Endometrium (tissue), 2 donors: Measurements from ENCODE around the gene AUTS2.

Experiments used
- FAIRE-seq: peaks from 2 replicates; lab custom pipeline; 2012; peaks lifted over from hg19 to GRCh38; lab: Jason Lieb, UNC
- donor health status: control.
- donor health status: control.

AUTS2 gene

DNA sequence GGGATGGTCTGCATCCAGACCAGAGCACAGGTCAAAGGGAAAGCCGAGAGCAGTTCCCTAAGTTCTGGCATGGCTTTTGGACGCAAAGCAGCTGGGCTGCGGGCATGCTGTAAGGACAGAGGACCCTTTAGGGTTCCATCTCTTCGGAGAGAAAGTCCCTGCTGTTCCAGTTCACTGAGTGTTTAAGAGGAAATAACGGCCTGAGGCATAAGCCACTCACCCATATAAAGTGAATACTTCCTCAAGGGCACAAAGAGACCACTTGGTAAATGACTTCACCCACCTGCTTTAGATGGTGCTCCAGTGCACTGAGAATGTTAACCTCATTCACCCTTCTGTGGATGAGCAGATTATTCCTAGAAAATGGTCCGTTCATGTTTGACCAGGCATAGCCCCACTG, 946.9 kb downstream of the AUTS2 start:
- no peak for FAIRE-seq

GRCh38 chr7:70552141-70552540, 953.9 kb downstream of the AUTS2 start:
- peak; percentile 51 for FAIRE-seq

DNA sequence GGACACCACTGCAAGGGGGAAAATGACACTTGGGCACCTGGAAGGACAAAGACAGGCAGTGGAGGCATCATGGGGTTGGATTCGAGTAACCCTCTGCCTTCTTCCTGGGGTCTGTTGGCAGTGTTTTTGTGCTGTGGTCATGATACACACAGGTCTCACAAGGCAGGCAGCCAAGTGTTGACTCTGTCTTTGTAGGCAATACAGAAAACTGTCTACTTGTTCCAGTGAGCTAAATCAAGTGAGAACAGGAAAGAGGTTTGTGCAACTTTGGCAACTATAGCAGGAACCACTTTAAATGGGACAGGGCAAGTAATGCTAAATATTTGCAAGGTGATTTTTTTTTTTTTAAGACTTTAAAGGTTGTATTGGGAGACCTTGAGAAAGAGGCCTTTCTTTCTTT, 955.1 kb downstream of the AUTS2 start:
- no peak for FAIRE-seq

DNA sequence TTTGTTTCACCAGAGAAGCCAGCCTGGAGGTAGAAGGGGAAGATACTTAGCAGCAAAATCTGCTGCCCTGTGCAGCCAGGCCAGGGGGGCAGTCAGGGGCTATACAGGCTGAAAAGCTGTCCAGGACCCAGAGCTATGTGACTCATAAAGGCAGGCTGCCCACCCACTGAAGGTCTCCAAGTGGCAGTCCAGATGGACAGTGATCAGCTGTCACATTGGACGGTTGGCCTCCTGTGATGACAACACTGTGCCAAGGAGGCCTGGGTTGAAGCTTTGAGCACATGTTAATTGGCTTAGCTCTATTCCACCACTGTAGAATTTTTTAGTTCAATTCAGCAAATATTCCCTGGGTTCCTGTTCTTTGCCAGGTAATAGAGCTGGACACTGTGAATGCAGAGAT, 956.4 kb downstream of the AUTS2 start:
- no peak for FAIRE-seq

- FAIRE-seq, result no peak
These were observed 958.5 kb downstream of the AUTS2 start for GRCh38 chr7:70556761-70557160.

DNA sequence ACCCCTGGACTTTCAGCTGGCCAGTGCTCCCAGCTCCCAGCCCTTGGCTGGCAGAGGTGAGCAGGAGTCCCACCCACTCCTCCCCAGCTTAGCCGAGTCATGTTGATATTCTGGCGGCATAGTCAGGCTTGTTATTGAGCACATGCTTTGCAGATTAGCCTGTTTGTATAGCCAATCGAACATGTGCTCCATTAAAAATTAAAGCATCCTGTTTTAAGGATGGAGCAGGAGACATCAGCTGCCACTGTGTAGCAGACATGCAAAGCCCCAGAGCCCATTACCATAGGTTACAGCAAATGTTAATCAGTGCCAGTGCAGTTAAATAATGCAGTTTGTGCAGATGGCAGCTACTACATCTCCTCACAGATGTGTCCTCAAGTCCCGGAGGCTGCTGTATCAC, 959.1 kb downstream of the AUTS2 start:
- no peak for FAIRE-seq

GRCh38 chr7:70559815-70560214, 961.5 kb downstream of the AUTS2 start:
- FAIRE-seq, result no peak

- FAIRE-seq, result no peak
These were observed 965.7 kb downstream of the AUTS2 start for GRCh38 chr7:70563960-70564359.

GRCh38 chr7:70565721-70566370, 967.6 kb downstream of the AUTS2 start:
- FAIRE-seq, result no peak

DNA sequence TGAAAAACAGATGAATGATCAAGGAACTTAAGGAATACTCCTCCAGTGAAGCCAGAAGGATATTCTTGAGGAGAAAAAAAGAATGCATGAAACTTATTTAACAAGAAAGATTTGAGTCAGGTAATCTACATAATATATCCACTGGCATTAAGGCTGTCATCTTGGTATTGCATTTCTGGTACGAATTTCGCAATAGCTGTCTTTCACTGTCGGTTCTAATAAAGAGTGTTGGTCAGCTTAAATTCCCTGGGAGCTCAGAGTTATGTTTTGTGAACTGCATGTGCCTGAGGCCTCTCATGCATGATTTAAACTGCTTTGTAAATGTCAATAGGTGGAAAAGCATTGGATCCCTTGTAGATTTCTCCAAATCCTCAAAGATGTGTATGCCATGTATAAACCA, 968.4 kb downstream of the AUTS2 start:
- FAIRE-seq, result no peak

DNA sequence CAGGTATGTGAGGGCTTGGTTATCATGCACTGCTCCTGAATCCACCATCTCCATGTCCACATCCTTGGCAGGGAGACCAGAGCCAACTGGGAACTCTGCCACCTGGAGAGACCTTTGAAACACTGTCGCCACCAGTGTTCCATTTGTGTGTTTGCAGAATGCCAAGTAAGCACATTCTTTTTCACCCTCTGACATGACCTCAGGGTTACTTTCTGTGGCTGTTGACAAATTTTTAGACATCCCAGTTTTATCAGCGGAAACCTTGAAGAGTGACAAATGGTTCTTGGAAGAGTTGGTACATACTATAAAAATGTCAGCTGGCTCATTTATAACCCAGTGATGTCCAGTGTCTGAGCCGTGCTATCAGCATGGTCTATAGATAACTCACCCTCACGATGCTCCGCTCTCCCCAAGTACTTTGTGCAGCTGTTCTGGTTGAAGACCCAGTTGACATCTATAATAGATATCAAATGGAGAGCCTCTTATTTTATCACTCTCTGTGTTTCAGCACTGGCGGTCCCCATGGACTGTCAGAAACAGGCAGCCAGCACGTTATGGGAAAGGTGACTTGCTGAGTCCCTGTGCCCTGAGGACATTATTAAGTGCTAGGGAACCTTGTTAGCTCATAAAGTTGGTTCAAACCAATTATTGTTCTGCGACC, 970.5 kb downstream of the AUTS2 start:
- FAIRE-seq, result no peak

DNA sequence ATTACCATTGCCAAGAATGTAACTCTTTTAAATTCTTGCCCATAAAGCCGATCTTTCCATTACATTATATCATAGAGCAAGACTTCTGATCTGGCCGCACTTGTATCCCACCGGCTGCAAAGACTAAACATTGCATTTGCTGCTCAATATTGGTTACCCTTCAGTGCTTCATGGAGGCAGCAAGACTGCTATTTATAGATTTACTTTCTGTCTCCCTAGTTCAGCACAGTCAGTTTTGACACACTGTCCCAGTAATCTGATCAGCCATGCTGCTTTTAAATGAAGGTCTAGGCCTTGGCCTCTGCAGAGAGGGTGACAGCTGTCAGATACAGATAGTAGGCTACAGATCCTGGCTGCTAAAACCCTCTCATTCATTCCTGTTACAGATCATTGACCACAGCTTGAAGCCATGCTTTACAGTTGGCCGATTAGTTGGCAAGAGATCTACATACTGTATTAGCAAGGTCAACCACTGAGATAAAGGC, 971.1 kb downstream of the AUTS2 start:
- no peak for FAIRE-seq

GRCh38 chr7:70570029-70570428, 971.8 kb downstream of the AUTS2 start:
- no peak for FAIRE-seq

GRCh38 chr7:70570961-70571360, 972.7 kb downstream of the AUTS2 start:
- FAIRE-seq, result no peak

DNA sequence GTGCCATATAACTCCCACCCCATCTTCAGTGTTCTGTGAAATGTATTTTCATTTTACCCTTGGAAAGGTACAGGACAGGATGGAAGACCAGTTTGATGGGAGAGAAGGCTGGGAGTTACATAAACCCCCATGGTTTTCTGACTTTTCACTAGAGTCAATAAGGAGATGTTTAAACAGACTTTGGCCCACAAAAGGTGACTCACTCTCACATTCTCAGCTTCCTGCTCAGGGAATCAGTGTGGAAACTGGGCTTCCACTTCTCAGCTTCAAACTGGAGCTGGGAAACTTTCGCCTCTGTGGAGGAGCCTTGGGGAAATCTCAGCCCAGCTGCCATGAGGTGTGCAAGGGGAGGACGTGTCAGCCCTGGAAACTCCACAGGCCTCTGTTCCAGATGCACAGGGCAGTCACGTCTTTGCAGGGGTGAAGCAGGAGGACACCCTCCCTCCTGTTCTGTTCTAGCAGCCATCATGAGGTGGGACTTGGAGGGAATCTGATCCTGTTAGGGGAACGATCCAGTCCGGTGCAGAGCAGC, 973.2 kb downstream of the AUTS2 start:
- no peak for FAIRE-seq

GRCh38 chr7:70571961-70572360, 973.7 kb downstream of the AUTS2 start:
- FAIRE-seq, result no peak

GRCh38 chr7:70572571-70572970, 974.3 kb downstream of the AUTS2 start:
- FAIRE-seq, result no peak

DNA sequence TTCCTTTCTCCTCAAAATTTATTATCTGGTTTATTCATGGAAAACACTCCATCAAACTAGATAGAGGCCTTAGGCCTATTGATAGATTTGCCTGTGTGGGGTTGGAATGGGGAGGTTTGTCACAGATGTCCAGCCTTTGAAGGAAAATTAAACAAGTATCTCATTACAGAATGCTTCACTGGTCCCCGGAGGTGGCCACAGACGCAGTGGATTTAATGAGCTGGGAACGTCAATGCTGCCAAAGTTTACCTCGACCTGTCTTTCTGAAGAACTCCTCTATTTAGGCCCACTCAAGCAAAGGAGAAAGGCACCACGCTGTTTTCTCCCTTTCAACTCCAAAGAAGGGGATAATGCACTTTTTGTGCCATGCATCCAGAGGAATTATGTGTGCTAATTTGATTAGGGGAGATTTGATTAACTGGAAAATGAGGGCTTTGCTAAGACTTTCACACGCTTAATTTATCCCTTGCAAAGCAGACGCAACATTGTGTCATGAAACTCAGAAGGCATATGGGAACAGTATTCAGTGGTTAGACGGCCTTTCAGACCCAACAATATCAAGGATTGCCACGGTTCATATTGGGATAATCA, 974.9 kb downstream of the AUTS2 start:
- no peak for FAIRE-seq

DNA sequence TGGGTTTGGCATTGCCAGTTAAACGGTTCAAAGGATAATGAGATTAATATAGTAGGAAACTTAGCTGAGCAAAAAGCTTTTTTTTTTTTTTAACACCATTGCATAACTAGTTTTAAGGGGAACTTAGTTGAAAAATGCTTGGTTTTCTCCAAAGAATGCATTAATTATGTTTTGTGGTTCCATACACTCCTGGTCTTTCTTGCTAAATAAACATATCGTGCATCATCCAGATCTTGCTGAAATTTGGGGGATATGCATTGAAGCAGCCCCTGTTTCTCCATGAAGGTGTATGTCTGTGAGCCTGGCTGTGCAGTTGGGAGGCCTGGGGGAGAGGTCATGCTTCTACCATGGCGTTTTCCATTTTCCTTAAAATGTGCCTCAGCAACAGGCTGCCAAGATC, 975.4 kb downstream of the AUTS2 start:
- no peak for FAIRE-seq

GRCh38 chr7:70574314-70574834, 976.1 kb downstream of the AUTS2 start:
- no peak for FAIRE-seq

DNA sequence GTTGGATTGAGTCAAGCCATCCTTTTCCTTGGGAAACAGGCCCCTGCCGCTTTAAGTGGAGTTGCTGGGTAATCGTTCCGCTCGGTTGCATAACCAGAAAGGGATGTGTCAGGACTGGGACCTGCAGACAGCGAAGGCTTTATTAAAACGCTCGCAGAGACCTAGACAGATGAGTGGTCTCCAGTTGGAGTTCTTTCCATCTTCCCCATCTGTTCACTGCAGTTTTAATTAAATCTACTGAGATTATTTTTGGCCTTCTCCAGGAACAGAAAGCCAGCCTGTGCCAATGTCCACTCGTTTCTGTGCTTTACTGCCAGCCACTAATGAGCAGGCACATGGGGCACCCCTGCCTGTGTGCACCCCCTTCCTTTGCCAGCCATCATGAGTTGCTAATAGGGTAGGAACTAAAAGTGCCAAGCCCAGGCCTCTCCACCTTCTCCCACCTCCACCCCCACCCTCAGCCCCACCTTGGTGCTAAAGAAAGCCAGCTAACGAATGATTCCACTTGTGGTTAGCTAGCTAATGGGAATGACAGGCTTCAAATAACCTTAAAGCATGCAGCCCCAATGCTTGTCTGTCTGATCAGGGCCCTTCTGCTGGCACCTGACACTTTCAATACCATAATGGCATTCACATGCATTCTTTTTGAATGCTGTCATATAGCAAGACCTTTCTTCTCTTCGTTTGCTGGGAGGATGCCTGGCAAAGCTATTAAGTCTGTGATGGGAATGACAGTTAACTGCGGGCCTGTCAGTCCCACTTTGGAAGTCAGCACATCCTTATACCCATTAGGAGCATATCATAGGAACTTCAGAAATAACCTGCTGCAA, 976.9 kb downstream of the AUTS2 start:
- no peak for FAIRE-seq

DNA sequence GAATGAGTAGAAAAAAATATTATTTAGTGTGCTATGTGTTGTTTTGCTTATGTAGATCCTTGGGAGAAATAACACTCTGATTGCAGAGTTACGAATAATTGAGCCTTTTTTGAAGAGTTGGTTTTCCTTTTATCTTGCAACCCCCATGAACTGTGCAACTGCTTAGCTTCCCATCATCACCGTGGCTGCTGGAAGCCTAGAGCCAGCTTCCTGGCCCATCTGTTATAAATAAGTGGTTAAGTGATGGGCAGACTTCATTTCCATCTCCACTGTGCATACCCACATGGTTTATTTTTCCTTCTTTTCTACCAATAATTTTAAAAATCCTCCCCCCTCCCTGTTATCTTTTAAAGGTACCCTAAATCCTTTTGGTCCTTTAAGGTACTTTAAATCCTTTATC, 978.8 kb downstream of the AUTS2 start:
- no peak for FAIRE-seq
